ENCODE measurements around the gene MBNL1.

MBNL1 gene

DNA sequence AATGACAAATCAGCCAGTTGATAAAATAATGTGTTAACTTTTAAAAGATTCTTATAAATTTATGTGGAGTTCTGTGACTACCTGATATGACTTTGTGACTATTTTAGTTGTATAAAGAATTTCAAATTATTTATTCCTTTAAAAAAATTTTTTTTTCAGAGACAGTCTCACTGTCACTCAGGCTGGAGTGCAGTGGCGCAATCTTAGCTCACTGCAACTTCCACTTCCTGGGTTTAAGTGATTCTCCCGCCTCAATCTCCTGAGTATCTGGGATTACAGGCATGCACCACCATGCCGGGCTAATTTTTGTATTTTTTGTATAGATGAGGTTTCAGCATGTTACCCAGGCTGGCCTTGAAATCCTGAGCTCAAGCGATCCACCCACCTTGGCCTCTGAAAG is 48.5 kb downstream of the MBNL1 start:
- in situ Hi-C loops (cut with HindIII; ENCODE audit: low sequenced_read_pairs) = no loop called here

DNA sequence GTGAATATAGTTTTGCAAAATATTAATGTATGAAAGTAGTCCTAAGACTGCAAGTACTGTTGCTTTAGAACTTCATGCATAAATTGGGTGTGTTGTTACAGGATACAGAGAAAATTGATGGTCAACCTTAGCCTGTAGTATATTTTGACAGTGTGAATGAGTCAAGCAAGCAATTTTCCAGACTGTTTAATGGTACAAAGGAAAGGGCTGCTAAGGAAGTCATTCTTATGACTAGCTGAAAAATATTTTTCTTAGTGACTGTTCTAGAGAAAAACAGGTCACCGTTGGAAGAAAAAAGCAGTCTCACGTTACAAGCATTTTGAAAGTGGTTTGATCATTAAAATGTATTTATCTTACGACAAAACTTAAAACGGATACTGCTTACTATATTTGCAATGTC is 49.2 kb downstream of the MBNL1 start:
- H3K4me3 ChIP-seq (ENCODE audit: low read depth, low read length) = no peak overlapping the region
- no peak for TF ChIP-seq CTCF (IDR thresholded peaks at IDR 0.05; ENCODE audit: low read depth, low read length, missing control alignments)
- DNase-seq (ENCODE audit: low read depth) = peak; percentile 37
- in situ Hi-C loops (cut with HindIII; ENCODE audit: low sequenced_read_pairs) = no loop called here

More for the DNA sequence above, 48.5 kb downstream of the MBNL1 start:
- DNase-seq (ENCODE audit: low read depth) = no peak
- no peak overlapping the region for H3K4me3 ChIP-seq (ENCODE audit: low read depth, low read length)
- TF ChIP-seq CTCF (IDR thresholded peaks at IDR 0.05; ENCODE audit: low read depth, low read length, missing control alignments) = no peak

GRCh38 chr3:152318512-152318911 is 49.8 kb downstream of the MBNL1 start:
- in situ Hi-C loops (cut with HindIII; ENCODE audit: low sequenced_read_pairs) = no loop called here
- DNase-seq (ENCODE audit: low read depth) = no peak
- no peak for TF ChIP-seq CTCF (IDR thresholded peaks at IDR 0.05; ENCODE audit: low read depth, low read length, missing control alignments)
- H3K4me3 ChIP-seq (ENCODE audit: low read depth, low read length) = no peak overlapping the region

GRCh38 chr3:152319256-152319655 is 50.5 kb downstream of the MBNL1 start:
- no peak for TF ChIP-seq CTCF (IDR thresholded peaks at IDR 0.05; ENCODE audit: low read depth, low read length, missing control alignments)
- DNase-seq (ENCODE audit: low read depth) = no peak
- in situ Hi-C loops (cut with HindIII; ENCODE audit: low sequenced_read_pairs) = no loop called here
- no peak overlapping the region for H3K4me3 ChIP-seq (ENCODE audit: low read depth, low read length)

GRCh38 chr3:152319831-152320617 is 51.3 kb downstream of the MBNL1 start:
- in situ Hi-C loops (cut with HindIII; ENCODE audit: low sequenced_read_pairs) = no loop called here
- DNase-seq (ENCODE audit: low read depth) = no peak
- no peak for TF ChIP-seq CTCF (IDR thresholded peaks at IDR 0.05; ENCODE audit: low read depth, low read length, missing control alignments)
- H3K4me3 ChIP-seq (ENCODE audit: low read depth, low read length) = no peak overlapping the region

GRCh38 chr3:152321200-152321954 is 52.6 kb downstream of the MBNL1 start:
- TF ChIP-seq CTCF (IDR thresholded peaks at IDR 0.05; ENCODE audit: low read depth, low read length, missing control alignments) = no peak
- DNase-seq (ENCODE audit: low read depth) = no peak
- H3K4me3 ChIP-seq (ENCODE audit: low read depth, low read length) = no peak overlapping the region
- in situ Hi-C loops (cut with HindIII; ENCODE audit: low sequenced_read_pairs) = no loop called here
